Smooth muscle cell (in vitro differentiated cells): ENCODE results near the gene PPP1R12B. TPM values are rescaled to one million over a fixed set of nuclear protein-coding genes. Genes with fewer than 3 reads are reported as not detected.
A peak's percentile ranks its signal among the peaks of the same experiment; 100 is the strongest.
"Not testable (repeated sequence)": the region's sequence is repeated elsewhere in the genome, so short reads cannot be mapped to it uniquely, and the experiment has no call there.

Experiments used
- DNase-seq: peaks from one replicate; lab custom pipeline; 2025; ENCODE audit not compliant: unreplicated experiment; lab: John Stamatoyannopoulos, UW
- H2AFZ ChIP-seq: fragments of 200-600 bp; sonication (generic); 2 replicates; pipeline ENCODE4 v1.6.0; 2016; ENCODE audit warnings: antibody characterized with exemption, low read depth, mild to moderate bottlenecking
- H3F3A ChIP-seq: fragments of 200-600 bp; sonication (generic); 2 replicates; pipeline ENCODE4 v1.6.0; 2017; ENCODE audit warnings: antibody characterized with exemption, low read depth
- H3K27ac ChIP-seq: fragments of 200-600 bp; sonication (generic); 2 replicates; pipeline ENCODE4 v1.5.1; 2016; ENCODE audit warnings: low read depth, mild to moderate bottlenecking
- H3K27me3 ChIP-seq: fragments of 200-600 bp; sonication (generic); 2 replicates; pipeline ENCODE4 v1.6.1; 2016; ENCODE audit warnings: low read depth, mild to moderate bottlenecking
- H3K36me3 ChIP-seq: fragments of 200-600 bp; sonication (generic); 2 replicates; pipeline ENCODE4 v1.5.1; 2016; ENCODE audit warnings: low read depth
- H3K4me1 ChIP-seq: fragments of 200-600 bp; sonication (generic); 2 replicates; pipeline ENCODE4 v1.5.1; 2016; ENCODE audit warnings: low read depth
- H3K4me2 ChIP-seq: fragments of 200-600 bp; sonication (generic); 2 replicates; pipeline ENCODE4 v1.6.0; 2016; ENCODE audit warnings: mild to moderate bottlenecking
- H3K4me3 ChIP-seq: fragments of 200-600 bp; sonication (generic); 2 replicates; pipeline ENCODE4 v1.5.1; 2016; ENCODE audit warnings: mild to moderate bottlenecking
- H3K79me2 ChIP-seq: fragments of 200-600 bp; sonication (generic); 2 replicates; pipeline ENCODE4 v1.6.0; 2016; ENCODE audit warnings: low read depth, mild to moderate bottlenecking
- H3K9ac ChIP-seq: fragments of 200-600 bp; sonication (generic); 2 replicates; pipeline ENCODE4 v1.6.0; 2016; ENCODE audit warnings: low read depth
- H3K9me3 ChIP-seq: fragments of 200-600 bp; sonication (generic); replicated peaks from 2 replicates; pipeline ENCODE4 v1.5.1; 2016; ENCODE audit warnings: low read depth
- H4K20me1 ChIP-seq: fragments of 200-600 bp; sonication (generic); 2 replicates; pipeline ENCODE4 v1.6.0; 2016; ENCODE audit warnings: low read depth
- CTCF ChIP-seq: fragments of 200-600 bp; sonication (generic); IDR thresholded peaks from 2 replicates; pipeline ENCODE4 v1.5.1; 2017; ENCODE audit warnings: borderline replicate concordance, mild to moderate bottlenecking, antibody characterized with exemption; ENCODE audit not compliant: insufficient read depth, poor library complexity, severe bottlenecking
- WGBS: methylation state at CpG from one replicate; pipeline ENCODE4 v1.1.7; 2016; ENCODE audit warnings: low lambda C conversion rate; 5-methylcytosine and 5-hydroxymethylcytosine counted together
- polyA plus RNA-seq: library from polyadenylated mRNA; unstranded; fragments of >200 nt; fragmentation: Nextera tagmentation; extraction: Ambion mirVana; gene quantifications from 2 replicates; pipeline ENCODE4 v1.2.1, GENCODE V29; 2016
- total RNA-seq: library from RNA; depleted of rRNA; stranded (reverse); fragments of >200 nt; gene quantifications from 2 replicates; pipeline ENCODE4 v1.2.3, GENCODE V29; 2014

Gene PPP1R12B
- total and polyA plus RNA-seq, 2 experiments from 2014 or later, result 2.8 to 6.7 TPM

GRCh38 chr1:202462342-202463076, 114.0 kb downstream of the PPP1R12B start:
- no peaks in the 10 kb centered on the region for H3K9me3 ChIP-seq
- DNase-seq, result no peak
- no peaks in the 10 kb centered on the region for H3K79me2 ChIP-seq
- WGBS, result 61% methylated on average over 3 of the region's 3 CpGs
- no peak overlapping the region for H3K9ac ChIP-seq
- TF ChIP-seq CTCF, result no peak
- no peak overlapping the region for H3K4me3 ChIP-seq
- no peaks in the 10 kb centered on the region for H3K36me3 ChIP-seq
- H3F3A ChIP-seq, result no peaks in the 10 kb centered on the region
- no peaks in the 10 kb centered on the region for H3K27me3 ChIP-seq
- no peak overlapping the region for H3K27ac ChIP-seq
- H4K20me1 ChIP-seq, result no peaks in the 10 kb centered on the region
- no peak overlapping the region for H3K4me2 ChIP-seq
- no peak overlapping the region for H2AFZ ChIP-seq
- peaks cover 20% of the 10 kb centered on the region for H3K4me1 ChIP-seq

- H3K4me2 ChIP-seq, H3K36me3 ChIP-seq, H3K27ac ChIP-seq, H3K27me3 ChIP-seq, DNase-seq, H3K4me3 ChIP-seq, H3K9ac ChIP-seq, H2AFZ ChIP-seq, H3F3A ChIP-seq, H4K20me1 ChIP-seq, H3K9me3 ChIP-seq, H3K79me2 ChIP-seq: not testable (repeated sequence)
- peaks cover 17% of the 10 kb centered on the region for H3K4me1 ChIP-seq
- peak; percentile 64 for TF ChIP-seq CTCF
- 38% methylated on average over 4 of the region's 4 CpGs for WGBS
Measured at GRCh38 chr1:202464153-202464742, 115.7 kb downstream of the PPP1R12B start.

- H2AFZ ChIP-seq, H3K4me1 ChIP-seq, H3K9ac ChIP-seq, H3K79me2 ChIP-seq, H3K4me3 ChIP-seq, H3K36me3 ChIP-seq, H3K9me3 ChIP-seq, H3F3A ChIP-seq, H4K20me1 ChIP-seq, DNase-seq, H3K27me3 ChIP-seq, H3K4me2 ChIP-seq, H3K27ac ChIP-seq: not testable (repeated sequence)
- 92% methylated on average over 3 of the region's 3 CpGs for WGBS
Measured at GRCh38 chr1:202465644-202466270, 117.3 kb downstream of the PPP1R12B start.

GRCh38 chr1:202466339-202466738, 117.8 kb downstream of the PPP1R12B start:
- not testable (repeated sequence) for H3K4me3 ChIP-seq, H3K27me3 ChIP-seq, H2AFZ ChIP-seq, H3K36me3 ChIP-seq, H3F3A ChIP-seq, H3K4me2 ChIP-seq, H4K20me1 ChIP-seq, H3K79me2 ChIP-seq, H3K27ac ChIP-seq, DNase-seq, H3K4me1 ChIP-seq, H3K9me3 ChIP-seq, H3K9ac ChIP-seq

GRCh38 chr1:202467381-202467780, 118.9 kb downstream of the PPP1R12B start:
- not testable (repeated sequence) for H3K4me3 ChIP-seq, H3K27me3 ChIP-seq, H2AFZ ChIP-seq, H3K9me3 ChIP-seq, DNase-seq, H3K79me2 ChIP-seq, H3K4me2 ChIP-seq, H3K27ac ChIP-seq, H3K36me3 ChIP-seq, H4K20me1 ChIP-seq, H3K9ac ChIP-seq, H3F3A ChIP-seq, H3K4me1 ChIP-seq
- WGBS, result 81% methylated on average over 3 of the region's 3 CpGs

- WGBS, result 97% methylated on average over 3 of the region's 3 CpGs
- H3K27ac ChIP-seq, H3K36me3 ChIP-seq, H3K4me1 ChIP-seq, H2AFZ ChIP-seq, H3K79me2 ChIP-seq, DNase-seq, H3K9ac ChIP-seq, H4K20me1 ChIP-seq, H3K27me3 ChIP-seq, H3K4me2 ChIP-seq, H3K9me3 ChIP-seq, H3K4me3 ChIP-seq, H3F3A ChIP-seq: not testable (repeated sequence)
Measured at GRCh38 chr1:202468695-202469094, 120.2 kb downstream of the PPP1R12B start.

- DNase-seq, H3F3A ChIP-seq, H3K36me3 ChIP-seq, H3K27ac ChIP-seq, H4K20me1 ChIP-seq, H3K4me3 ChIP-seq, H2AFZ ChIP-seq, H3K79me2 ChIP-seq, H3K9me3 ChIP-seq, H3K4me2 ChIP-seq, H3K4me1 ChIP-seq, H3K9ac ChIP-seq, H3K27me3 ChIP-seq: not testable (repeated sequence)
- WGBS, result 100% methylated on average over 1 of the region's 1 CpG
Measured at GRCh38 chr1:202469123-202469522, 120.6 kb downstream of the PPP1R12B start.
